ENCODE measurements around the gene C13orf42. TPM values are rescaled to one million over a fixed set of nuclear protein-coding genes. Genes with fewer than 3 reads are reported as not detected.

Gene C13orf42
- total RNA-seq, 1 donor from 2014 or later, result not detected

- no peaks in the 10 kb centered on the region for H3K4me1 ChIP-seq
- intact Hi-C loops (cut with micrococcal nuclease), result loop anchor here (10.0 kb wide), 1 partner anchor 68 kb away; no protein-coding TSS in a partner anchor
These were observed 25.4 kb upstream of the C13orf42 start for GRCh38 chr13:51136276-51136980.

GRCh38 chr13:51134763-51135365, 23.8 kb upstream of the C13orf42 start:
- intact Hi-C loops (cut with micrococcal nuclease), result loop anchor here (10.0 kb wide), 1 partner anchor 70 kb away; no protein-coding TSS in a partner anchor
- peaks cover 4% of the 10 kb centered on the region for H3K27me3 ChIP-seq (ENCODE audit: low read depth)
- DNase-seq, result no peak
- no peak for TF ChIP-seq CTCF (IDR thresholded peaks at IDR 0.05; ENCODE audit: borderline replicate concordance)
- peaks cover 14% of the 10 kb centered on the region for H3K9me3 ChIP-seq (replicated peaks)
- H3K36me3 ChIP-seq, result no peaks in the 10 kb centered on the region
- H3K27ac ChIP-seq (replicated peaks), result no peak overlapping the region
- no peaks in the 10 kb centered on the region for H3K4me1 ChIP-seq
- no peak overlapping the region for H3K4me3 ChIP-seq

More at GRCh38 chr13:51136276-51136980, 25.4 kb upstream of the C13orf42 start:
- no peak overlapping the region for H3K27ac ChIP-seq (replicated peaks)
- H3K9me3 ChIP-seq (replicated peaks), result no peaks in the 10 kb centered on the region
- peaks cover 4% of the 10 kb centered on the region for H3K27me3 ChIP-seq (ENCODE audit: low read depth)
- no peak overlapping the region for H3K4me3 ChIP-seq
- H3K36me3 ChIP-seq, result no peaks in the 10 kb centered on the region
- DNase-seq, result no peak
- no peak for TF ChIP-seq CTCF (IDR thresholded peaks at IDR 0.05; ENCODE audit: borderline replicate concordance)

- Histone ChIP-seq H3K4me3 (no peak overlapping the region), H3K9me3 (replicated peaks) (peaks cover 16% of the 10 kb centered on the region), H3K4me1 (no peaks in the 10 kb centered on the region), H3K27me3 (ENCODE audit: low read depth) (no peaks in the 10 kb centered on the region), H3K27ac (replicated peaks) (no peak overlapping the region), H3K36me3 (no peaks in the 10 kb centered on the region)
- intact Hi-C loops (cut with micrococcal nuclease), result loop anchor here (10.0 kb wide), 1 partner anchor 74 kb away; no protein-coding TSS in a partner anchor
- DNase-seq, result no peak
- no peak for TF ChIP-seq CTCF (IDR thresholded peaks at IDR 0.05; ENCODE audit: borderline replicate concordance)
These were observed 19.3 kb upstream of the C13orf42 start for GRCh38 chr13:51130348-51130747.

GRCh38 chr13:51125495-51126226, 14.6 kb upstream of the C13orf42 start:
- Histone ChIP-seq H3K27me3 (ENCODE audit: low read depth) (peaks cover 33% of the 10 kb centered on the region), H3K9me3 (replicated peaks) (peaks cover 10% of the 10 kb centered on the region)
- intact Hi-C loops (cut with micrococcal nuclease), result no loop called here

More at GRCh38 chr13:51125495-51126226, 14.6 kb upstream of the C13orf42 start:
- peak; percentile 21 for DNase-seq
- no peaks in the 10 kb centered on the region for H3K4me1 ChIP-seq
- peak; percentile 81 for TF ChIP-seq CTCF (IDR thresholded peaks at IDR 0.05; ENCODE audit: borderline replicate concordance)
- H3K4me3 ChIP-seq, result no peak overlapping the region
- no peak overlapping the region for H3K27ac ChIP-seq (replicated peaks)
- H3K36me3 ChIP-seq, result no peaks in the 10 kb centered on the region
